SKM-1 treated with dmso at 0.1 percent for 144 hours (cell line): ENCODE data around the gene DNAJC6.

ENCODE experiments used
- DNase-seq: peaks from one replicate; lab custom pipeline; 2025; ENCODE audit not compliant: unreplicated experiment; lab: John Stamatoyannopoulos, UW

Gene DNAJC6

GRCh38 chr1:65459397-65459768, 150.0 kb downstream of the DNAJC6 start:
- peak; percentile 53 for DNase-seq
